IPS DF 4.7 (cell line): ENCODE results near the gene SCNN1A.

ENCODE experiments used
- DNase-seq: peaks from one replicate; pipeline ENCODE4 v3.0.0-alpha.2; 2013; ENCODE audit warnings: low spot score; ENCODE audit errors: extremely low read depth

SCNN1A gene

GRCh38 chr12:6375269-6376078 lies at the start of gene SCNN1A:
TSS of gene SCNN1A (minus strand) at chr12:6375563. CDS start at chr12:6374783, 780 bp downstream.
- DNase-seq: no peak

GRCh38 chr12:6424866-6425265 lies 49.5 kb upstream of the SCNN1A start:
- DNase-seq: no peak

DNA sequence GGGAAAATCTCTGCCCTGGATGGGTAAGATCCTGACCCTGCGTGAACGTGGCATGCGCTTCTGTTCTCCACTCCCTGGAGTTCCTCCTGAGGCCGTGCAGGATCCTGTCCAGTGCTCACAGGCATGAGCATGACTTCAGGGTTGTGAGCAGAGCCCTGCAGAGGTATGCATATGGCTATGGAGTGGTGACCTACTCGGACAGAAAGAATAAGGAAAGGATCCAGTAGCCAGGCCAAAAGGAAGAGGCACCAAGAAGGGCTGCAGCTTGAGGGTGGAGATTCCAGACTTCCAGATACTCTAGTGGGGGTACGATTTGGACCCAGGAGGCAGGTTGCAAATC lies 48.6 kb upstream of the SCNN1A start:
- no peak for DNase-seq

GRCh38 chr12:6423267-6424007 lies 48.1 kb upstream of the SCNN1A start:
- peak; percentile 83 for DNase-seq

DNA sequence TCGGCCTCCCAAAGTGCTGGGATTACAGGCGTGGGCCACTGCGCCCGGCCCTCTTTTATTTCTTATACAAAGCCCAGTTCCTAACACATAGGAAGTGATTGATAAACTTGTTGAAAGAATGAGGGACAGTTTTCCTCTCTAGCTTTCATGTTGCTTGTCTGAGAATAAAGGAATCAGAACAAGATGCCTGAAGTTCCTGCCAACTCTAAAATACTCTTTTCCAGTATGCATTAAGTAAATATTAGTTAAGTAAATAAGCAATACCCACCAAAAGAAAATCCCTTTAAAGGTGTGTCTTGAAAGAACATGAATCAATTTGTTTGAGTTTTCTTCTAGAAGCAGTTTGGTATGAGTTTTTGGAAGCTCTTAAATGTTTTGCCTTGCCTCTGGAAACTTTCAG lies 45.0 kb upstream of the SCNN1A start:
- no peak for DNase-seq

DNA sequence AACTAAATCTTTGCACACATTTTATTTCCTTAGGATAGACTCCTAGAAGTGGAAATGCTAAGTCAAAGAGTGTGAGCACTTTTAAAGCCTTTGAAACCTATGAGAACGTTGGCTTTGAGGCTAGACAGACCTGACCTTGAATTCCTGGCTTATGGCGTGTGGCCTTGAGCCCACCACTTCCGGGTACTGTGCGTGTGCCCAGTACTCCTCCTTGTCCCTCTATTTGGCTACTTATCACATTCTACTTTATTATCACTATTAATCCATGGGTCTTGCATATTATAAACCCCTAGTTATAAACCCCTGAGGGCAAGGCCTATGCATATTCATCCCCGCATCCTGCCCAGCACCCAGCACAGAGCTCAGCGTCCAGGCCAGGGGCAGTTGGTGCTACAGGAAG lies 43.4 kb upstream of the SCNN1A start:
- DNase-seq: no peak

- DNase-seq: no peak
Observed at GRCh38 chr12:6416596-6416995, 41.2 kb upstream of the SCNN1A start.

- no peak for DNase-seq
Observed at GRCh38 chr12:6407236-6407954, 32.0 kb upstream of the SCNN1A start.

GRCh38 chr12:6405963-6406362 lies 30.6 kb upstream of the SCNN1A start:
- no peak for DNase-seq

DNA sequence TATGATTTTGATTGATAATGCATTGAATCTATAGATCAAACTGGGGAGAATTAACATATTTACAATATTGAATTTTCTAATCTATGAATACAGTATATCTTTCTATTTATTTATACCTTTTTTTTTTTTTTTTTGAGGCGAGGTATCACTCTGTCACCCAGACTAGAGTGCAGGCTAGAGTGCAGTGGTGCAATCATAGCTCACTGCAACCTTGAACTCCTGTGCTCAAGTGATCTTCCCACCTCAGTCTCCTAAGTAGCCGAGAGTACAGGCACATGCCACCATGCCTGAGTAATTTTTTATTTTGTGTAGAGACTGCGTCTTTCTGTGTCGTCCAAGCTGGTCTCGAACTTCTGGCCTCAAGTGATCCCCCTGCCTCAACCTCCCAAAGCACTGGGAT lies 29.0 kb upstream of the SCNN1A start:
- DNase-seq: no peak

DNA sequence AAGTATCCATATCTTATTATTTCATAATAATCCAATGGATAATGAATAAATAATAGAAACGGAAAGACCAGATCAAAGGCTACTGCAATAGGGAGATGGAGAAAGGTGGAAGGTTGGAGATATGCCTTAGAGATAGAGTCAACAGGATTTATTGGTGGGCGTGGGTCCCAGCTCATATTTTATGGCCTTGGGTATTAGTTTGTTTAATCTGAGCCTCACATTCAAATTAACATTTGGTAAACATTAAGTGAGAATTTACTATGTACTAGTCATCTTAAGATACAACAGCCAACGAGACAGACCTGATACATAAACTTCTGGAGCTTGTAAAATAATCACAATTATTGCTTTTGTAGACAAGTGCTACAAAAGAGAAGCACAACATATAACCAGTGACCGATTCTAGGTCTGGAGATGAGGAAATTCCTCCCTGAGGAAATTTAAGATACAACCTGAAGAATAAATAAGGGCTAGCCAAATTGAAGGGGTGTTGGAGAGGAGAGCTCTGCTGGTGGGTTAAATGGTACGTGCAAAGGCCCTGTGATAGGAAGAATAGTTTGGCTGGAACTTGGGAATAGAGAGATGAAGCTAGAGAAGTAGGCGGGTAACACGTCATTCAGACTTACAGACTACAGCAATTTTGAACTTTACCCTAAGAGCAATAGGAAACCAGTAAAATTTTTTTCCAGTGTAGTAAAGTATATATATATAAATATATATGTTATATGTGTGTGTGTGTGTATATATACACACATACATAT lies 24.7 kb upstream of the SCNN1A start:
- DNase-seq: no peak

DNA sequence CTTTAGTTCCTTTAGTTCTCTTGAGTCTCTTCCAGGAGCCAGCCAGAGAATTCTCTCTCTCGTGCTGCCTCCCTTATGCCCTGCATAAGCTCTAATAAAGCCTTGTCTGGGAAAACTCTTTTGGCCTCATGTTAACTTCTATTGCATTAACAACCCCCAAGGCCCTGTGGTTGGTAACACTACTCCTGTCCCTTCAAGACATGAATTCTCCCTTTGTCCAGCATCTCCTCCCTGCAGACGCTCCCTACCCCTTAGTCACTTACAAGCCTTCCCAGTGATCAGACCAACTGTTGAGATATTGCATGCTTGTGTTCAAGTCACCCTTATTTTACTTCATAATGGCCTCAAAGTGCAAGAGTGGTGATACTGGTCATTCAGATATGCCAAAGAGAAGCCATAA lies 20.7 kb upstream of the SCNN1A start:
- no peak for DNase-seq

DNA sequence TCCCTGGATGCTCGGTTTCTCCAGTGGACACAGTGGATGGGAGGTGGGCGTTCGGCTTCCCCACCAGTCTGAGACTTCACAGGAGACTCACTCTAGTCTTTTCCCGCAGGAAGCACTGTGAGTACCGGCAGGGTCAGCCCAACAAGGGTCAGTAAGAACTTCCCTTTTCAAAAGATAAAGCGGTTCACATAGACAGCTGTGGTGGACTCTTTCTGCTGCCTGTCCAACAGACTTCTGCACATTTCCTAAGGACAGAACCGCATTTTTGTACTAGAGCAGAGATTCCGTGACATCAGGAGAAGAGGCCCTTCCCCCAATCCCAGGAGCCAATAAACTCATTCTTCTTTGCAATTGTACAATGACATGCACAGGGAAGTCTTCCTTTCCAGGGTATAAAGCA lies 19.0 kb upstream of the SCNN1A start:
- DNase-seq: no peak

DNA sequence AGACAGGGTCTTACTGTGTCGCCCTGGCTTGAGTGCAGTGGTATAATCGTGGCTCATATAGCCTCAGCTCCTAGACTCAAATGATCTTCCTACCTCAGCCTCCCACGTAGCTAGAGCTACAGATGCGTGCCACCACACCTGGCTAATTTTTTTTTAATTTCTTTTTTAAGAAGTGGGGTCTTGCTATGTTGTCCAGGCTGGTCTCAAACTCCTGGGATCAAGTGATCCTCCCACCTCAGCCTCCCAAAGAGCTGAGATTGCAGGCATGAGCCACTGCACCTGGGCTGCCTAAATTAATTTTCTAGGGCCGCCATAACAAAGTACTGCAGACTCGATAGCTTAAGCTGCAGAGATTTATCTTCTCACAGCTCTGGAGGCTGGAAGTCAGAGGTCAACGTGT lies 17.7 kb upstream of the SCNN1A start:
- no peak for DNase-seq

DNA sequence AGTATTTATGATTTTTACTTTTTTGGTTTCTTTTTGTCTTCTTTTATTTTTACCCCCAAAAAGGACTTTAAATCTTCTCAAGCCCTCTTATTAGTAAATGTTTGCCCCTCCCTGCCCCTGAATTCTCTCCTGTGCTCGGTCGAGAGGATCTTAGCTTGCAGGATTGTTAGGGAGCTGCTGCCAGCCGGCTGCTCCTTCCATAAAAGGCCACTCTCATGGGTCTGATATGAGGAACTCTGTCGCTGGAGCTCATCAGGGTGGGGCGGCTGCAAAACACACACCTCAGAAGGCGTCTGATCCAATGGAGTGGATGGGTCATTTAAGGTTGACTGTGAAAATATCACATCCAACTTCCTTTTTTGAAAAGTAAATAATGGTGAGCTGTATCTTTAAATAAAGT lies 17.1 kb upstream of the SCNN1A start:
- DNase-seq: no peak

DNA sequence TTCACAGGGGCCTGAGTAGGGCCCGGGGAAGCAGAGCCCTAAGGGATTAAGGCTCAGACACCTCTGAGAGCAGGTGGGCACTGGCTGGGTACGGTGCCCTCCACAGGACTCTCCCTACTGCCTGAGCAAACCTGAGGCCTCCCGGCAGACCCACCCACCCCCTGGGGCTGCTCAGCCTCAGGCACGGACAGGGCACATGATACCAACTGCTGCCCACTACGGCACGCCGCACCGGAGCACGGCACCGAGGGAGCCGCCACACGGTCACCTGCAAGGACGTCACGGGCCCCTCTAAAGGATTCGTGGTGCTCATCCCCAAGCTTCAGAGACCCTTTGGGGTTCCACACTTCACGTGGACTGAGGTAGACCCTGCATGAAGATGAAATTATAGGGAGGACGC lies 15.7 kb upstream of the SCNN1A start:
- DNase-seq: no peak

DNA sequence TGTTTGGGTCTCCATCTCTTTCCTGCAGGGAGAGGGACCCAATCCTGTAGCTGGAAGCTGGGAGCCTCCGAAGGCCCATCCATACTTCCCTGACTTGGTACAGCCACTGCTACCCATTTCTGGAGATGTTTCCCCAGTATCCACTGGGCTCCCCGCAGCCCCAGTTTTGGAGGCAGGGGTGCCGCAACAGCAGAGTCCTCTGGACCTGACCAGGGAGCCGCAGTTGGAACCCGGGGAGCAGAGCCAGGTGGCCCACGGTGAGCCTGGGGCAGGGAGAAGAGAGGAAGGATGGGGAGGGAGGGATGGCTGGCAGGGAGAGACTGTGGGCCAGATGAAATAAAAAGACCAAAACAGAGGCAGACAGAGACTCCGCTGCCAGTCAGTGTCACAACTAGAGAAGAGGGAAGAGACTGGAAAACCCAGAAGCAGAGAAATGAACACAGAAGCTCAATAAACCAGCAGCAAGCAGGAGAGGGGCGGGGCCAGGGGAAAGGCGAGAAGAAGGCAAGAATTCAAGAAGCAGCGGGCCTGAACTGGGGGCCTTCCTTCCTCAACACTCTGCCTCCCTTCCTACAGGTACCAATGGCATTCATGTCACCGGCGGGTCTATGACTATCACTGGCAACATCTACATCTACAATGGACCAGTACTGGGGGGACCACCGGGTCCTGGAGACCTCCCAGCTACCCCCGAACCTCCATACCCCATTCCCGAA lies 14.9 kb upstream of the SCNN1A start:
- no peak for DNase-seq

DNA sequence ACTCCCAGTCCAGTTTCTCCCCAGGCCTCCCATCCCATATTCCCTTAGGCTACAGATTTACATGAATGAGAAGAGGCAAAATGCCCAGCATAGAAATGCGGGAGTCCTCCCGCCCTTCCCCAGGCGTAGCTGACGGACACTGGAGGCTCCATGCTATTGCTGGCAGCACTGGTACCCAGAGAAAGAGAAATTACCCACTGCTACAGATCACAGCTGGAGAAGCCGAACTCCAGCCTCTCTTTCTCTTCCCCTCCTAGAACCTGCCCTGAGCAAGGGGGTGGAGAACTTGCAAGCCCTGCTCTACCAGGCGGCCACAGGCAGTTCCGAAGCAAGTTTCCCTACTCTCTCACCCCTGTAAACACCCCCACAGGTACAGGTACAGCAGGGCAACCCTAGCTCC lies 12.2 kb upstream of the SCNN1A start:
- no peak for DNase-seq

DNA sequence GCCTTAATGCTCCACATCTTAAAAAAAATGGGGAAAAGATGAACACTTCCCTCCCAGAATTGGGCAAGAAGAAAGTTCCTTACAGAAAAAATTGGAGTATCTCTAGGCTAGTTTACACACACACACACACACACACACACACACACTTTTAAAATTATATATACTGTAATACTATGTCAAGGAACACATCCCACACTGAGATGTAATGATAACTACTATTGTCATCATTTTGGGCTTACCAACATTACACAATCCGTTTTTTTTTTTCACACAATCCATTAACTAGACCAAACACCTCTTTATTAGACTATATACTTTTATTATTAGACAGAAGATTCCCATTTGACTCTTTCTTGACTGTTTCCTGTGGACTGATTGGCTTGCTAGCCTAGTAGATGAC lies 11.1 kb upstream of the SCNN1A start:
- DNase-seq: no peak

DNA sequence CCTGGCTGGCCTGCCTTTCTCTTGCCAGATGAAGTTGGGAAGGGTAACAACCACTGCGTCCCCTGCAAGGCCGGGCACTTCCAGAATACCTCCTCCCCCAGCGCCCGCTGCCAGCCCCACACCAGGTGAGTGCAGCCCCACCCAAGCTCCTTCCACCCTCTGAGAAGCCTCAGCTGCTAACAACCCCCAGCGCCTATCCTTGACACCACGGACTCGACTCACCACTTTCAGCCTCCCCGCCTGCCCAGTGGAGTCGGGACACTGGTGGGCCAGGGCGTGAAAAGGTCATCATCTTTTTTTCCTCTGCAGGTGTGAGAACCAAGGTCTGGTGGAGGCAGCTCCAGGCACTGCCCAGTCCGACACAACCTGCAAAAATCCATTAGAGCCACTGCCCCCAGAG lies 10.7 kb upstream of the SCNN1A start:
- no peak for DNase-seq
